GM19463 (cell line): ENCODE results near the gene PPP6R3.

Source experiments
- ATAC-seq: cut with Tn5 transposase; IDR thresholded peaks from one replicate; pipeline ENCODE4 v1.9.1; 2021; ENCODE audit warnings: mild to moderate bottlenecking, moderate library complexity; ENCODE audit not compliant: unreplicated experiment

PPP6R3 gene

DNA sequence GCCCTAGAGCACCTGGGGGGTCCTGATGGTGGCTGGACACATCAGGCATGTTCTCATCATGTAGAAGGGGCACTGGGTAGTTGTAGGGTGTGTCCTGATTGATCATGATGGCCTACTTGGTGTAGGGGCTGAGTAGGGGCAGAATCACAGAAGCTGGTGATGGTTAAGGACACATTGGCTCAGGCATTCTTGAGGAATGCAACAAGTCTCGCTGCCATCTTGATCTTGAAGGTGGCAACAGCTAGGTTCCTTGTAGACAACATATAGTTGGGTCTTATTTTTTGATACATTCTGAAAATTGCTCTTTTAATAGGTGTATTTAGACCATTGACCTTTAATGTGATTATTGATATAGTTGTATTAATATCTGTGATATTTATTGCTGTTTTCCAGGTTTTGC lies 28.1 kb downstream of the PPP6R3 start:
- no peak for ATAC-seq

DNA sequence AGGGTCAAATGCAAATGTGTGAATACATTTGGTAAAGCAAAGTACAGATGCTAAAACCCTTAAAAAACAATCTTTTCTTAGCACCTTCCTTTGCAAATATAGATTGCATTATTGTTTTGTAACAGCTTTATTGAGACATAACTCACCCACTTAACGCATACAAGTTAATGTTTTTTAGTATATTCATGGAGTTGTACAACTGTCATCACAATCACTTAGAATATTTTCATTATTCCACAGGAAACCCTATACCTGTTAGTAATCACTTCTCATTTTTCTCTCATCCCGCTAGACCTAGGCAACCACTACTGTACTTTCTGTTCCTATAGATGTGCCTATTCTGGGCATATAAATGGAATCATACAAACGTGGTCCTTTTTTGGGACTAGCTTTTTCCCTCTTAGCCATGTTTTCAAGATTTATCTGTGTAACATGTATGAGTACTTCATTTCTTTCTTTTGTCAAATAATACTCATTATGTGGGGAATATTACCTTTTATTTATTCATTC lies 34.7 kb downstream of the PPP6R3 start:
- no peak for ATAC-seq

DNA sequence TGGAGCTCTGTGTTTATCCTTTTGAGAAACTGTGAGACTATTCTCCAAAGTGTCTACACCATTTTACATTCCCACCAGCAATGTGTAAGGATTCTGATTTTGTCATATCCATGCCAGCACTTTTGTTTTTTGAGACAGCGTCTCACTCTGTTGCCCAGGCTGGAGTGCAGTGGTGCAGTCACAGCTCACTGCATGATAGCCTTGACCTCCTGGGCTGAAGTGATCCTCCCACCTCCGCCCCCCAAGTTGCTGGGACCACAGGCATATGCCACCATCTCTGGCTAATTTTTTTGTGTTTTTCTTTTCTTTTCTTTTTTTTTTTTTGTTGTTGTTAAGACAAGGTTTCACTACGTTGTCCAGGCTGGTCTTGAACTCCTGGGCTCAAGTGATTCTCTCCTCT lies 35.3 kb downstream of the PPP6R3 start:
- ATAC-seq, result no peak

DNA sequence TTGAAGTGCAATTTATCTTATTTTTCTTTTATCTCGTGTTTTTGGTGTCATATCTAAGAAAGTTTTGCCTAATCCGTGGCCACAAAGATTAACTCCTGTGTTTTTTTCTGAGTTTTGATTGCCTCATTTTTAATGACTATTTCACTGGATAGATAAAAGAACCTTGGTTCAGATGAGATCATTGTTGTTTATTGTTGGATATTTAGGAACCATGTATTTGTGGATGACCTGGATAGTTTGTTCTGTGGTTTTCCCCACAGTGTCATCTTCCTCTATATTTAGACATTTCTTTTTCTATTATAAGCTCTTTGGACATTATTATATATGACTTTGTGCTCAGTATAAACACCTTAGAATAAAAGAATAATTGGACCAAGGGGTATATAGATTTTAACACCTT lies 37.2 kb downstream of the PPP6R3 start:
- no peak for ATAC-seq

DNA sequence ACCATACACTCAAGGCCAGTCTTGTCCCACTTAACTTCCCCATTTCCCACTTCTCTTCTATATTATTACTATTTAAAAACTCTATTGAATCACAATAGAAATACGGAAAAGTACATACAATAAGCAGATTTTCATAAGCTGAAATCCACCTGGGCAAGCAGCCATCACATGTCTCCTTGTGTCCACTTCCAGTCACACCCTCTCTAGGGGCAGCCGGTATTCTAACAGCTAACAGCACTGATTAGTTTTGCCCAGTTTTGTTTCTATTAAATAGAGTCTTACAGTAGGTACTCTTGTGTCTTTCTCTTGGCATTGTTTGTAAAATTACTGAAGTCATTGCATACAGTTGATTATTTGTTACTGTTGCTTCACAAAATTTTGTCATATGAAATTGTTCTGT lies 37.8 kb downstream of the PPP6R3 start:
- ATAC-seq, result no peak

DNA sequence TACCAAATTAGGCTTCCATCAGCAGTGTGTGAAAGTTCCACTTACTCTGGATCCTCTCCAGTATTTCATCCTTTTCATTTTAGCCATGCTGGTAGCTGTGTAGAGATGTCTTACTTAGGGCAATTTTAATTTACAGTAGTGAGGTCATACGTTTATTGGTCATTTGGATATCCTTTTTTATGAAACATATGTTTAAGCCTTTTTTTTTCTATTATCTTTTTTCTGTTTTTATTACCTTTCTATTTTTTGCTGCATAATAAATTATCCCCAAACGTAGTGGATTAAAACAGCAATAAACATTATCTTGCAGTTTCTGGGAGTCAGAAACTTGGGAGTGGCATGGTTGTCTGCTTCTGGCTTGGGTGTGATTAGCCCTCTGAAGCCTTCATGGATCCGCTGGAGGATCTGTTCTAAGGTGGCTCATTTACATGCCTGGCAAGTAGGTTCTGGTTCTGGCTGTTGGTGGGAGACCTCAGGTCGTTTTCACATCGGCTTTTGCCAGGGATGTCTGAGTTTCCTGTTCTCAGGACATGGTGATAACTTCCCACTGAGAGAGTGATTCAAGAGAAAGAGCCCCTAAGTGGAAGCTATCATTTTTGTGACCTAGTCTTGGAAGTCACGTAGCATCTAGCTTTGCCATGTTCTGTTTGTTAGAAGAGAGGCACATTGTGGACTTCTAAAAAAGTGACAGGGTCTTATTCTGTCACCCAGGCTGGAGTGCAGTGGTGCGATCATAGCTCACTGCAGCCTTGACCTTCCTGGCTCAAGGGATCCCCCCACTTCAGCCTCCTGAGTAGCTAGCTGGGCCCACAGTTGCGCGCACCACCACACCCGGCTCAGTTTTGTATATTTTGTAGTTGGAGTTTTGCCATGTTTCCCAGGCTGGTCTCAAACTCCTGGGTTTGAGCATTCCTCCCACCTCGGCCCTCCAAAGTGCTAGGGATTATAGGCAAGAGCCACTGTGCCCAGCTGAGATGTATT lies 38.6 kb downstream of the PPP6R3 start:
- no peak for ATAC-seq

DNA sequence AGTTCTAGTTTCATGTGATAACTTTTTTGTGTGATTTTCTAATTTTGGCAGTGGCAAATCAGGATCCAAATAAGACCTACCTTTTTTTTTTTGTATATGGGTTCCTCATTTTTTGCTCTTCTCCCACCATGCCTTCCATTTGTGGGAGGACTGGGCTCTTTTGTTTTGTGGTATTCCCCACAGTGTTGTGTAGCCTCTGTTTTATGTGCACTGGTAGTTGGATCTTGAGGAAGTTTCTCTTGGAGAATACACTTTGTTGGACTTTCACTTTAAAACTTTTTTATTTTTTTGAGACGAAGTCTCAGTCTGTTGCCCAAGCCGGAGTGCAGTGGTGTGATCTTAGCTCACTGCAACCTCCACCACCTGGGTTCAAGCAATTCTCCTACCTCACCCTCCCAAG lies 39.7 kb downstream of the PPP6R3 start:
- ATAC-seq, result no peak

DNA sequence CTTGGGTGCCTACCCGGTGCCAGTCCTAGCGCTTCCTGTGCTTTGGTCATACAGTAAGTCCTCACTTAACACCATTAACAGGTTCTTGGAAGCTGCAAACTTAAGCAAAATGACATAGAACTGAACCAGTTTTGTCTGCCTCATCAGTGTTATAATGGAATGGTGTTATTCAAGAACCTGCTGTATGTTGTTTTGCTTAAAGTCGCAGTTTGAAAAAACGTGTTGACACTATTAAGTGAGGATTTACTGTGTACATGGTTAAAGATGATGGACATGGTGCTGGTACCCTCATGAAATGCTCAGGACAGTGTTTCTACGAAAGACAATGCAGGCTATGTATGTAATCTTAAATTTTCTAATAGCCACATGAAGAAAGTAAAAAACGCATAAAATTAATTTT lies 41.3 kb downstream of the PPP6R3 start:
- no peak for ATAC-seq

DNA sequence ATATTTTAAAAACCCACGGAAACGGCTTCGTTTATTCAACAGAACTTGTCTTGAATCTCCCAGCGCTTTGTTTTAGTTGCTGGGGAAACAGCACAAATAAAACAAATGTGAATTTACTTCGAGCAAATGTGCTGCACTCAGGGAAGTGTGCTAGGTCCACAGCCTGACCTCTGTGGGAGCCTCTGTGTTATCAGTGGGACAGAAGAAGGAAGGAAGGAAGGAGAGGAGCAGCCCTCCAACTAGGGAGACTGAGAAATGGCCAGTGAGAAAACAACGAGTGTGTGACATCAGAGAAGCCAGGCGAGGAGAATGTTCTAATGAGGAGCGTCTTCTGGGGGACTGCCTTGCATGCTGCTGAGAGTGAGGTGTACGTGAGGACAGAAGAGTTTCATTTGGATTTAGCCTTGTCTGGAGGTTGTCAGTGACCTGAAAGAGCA lies 42.7 kb downstream of the PPP6R3 start:
- no peak for ATAC-seq

DNA sequence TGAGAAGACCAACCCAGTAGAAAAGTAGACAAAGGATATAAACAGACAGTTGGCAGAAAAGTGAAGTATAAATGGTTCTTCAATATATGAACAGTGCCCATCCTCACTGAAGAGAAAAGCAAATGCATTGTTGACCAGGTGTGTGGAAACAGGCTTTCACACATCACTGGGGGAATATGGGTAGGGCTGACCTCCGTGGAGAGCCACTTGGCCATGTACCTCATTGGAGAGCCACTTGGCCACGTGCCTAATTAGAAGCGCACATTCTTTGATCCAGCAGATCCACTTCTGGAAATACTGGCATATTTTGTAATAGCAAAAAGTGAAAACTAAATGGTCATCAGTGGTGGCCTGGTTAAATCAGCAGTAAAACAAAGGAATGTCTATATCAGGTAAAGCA lies 43.2 kb downstream of the PPP6R3 start:
- no peak for ATAC-seq

DNA sequence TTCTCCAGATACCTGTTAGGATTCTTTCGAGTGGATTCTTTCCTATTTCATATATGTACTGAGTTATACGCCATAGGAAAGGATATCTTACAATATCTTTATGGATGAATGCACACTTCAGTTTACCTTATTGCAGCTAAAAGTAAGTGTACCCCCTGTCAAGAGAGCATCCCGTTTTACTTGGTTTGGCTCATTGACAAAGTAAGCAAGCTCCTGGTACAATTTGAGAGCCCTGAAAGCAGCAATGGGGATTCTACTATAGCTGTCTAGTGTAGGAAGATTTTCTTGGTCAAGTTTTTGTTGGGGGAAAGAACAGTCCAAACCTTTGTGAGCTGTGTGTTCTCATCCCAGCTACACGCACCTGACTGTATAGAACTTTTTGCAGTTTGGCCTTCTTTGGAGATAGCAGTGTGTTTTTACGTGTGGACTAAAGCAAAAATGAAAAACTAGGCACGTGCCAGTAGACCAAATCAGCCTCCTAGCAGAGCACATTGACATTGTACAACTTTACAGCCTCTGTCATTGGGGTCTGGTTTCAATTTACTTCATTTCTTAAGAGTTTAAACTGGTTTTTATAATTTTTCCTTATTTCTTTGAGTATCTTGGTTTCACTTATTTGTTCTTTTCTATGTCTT lies 44.0 kb downstream of the PPP6R3 start:
- ATAC-seq, result no peak

DNA sequence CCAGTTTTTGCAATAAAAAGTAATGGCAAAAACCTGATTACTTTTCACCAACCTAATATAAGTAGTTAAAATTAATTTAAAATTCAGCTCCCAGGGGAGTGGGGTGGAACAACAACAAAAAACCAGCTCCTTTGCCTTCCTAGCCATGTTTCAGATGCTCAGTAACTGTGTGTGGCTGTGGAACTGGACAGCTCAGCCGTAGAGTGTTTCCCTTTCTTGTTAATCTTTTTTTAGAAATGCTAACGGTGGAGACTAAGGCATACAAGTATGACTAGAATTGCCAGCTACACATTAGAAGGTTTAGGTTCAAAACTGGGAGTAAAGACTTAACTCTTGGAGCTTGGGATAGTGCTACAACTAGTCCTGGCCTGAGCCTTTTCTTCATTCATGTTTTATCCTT lies 45.0 kb downstream of the PPP6R3 start:
- ATAC-seq, result no peak

DNA sequence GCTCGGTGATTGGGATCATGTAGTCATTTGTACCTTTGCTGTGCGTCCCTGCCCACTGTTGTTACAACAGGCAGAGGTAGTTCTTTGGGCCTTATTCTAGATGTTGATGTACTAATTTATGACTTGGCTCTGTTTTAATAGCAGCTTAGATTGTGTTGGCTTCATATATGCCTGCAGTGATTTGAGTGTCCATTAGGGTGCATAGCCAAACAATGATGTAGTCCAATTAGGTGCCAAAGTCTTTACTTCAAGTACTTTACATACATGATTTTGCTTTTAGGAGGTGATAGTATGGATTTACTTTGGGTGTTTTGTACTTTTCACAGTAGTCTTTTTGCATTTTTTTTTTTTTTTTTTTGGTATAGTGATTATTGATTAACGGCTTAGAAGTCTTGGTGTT lies 46.4 kb downstream of the PPP6R3 start:
- no peak for ATAC-seq

DNA sequence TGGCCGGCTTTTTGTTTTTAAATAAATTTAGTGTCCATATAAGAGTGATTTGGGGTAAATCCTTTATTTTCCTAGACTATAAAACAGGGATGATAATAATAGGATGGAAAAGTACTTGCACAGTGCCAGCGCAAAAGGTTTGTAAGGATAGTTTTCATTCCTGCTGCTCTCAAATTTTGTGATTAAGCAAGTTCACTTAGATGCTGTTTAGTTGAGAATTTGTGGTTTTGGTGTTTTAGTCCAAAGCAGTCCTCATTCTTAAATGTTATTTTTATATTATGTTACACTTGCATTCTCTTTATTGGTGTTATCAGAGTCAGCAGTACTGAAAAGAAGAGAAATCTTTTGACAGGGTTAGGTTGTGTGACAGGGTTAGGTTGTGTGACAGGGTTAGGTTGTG lies 47.9 kb downstream of the PPP6R3 start:
- ATAC-seq, result no peak

DNA sequence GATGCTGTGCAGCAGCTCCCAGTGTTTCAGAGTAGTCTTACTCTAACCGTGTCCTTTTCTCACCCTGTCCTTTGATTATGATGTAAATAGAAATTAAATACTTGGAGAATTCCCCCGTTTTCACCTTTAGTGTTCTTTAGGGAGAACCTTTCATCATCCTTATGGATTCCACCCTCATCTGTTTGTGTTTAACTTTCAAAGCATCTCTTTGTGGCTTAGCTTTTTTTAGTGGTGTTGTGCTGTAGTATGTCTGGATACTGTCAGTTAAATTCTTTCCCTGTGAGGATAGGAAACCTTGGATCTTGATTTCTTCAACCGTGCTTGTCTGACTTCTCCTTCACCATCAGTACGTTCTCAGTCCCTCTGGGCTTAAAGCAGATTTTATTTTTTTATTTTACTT lies 48.5 kb downstream of the PPP6R3 start:
- no peak for ATAC-seq

DNA sequence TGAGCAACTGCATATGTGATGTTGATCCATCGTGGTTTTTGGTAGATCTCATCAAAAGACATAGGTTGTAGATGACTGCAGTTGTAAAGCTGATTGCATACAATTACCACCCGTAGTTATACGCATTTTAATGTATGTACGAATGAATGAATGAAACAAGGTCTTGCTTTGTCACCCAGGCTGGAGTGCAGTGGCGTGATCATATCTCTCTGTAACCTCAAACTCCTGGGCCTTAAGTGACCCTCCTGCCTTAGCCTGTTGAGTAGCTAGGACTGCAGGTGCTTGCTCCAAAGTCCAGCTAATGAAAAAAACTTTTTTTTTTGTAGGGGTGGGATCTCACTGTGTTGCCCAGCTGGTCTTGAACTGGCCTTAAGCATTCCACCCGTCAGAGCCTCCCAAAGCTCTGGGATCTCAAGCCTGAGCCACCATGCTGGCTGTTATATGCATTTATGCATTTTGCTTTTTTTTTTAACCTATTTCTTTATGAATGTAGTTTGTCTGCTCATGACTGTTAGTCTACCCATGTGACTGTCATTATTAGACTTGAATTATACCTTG lies 53.5 kb downstream of the PPP6R3 start:
- ATAC-seq, result no peak

DNA sequence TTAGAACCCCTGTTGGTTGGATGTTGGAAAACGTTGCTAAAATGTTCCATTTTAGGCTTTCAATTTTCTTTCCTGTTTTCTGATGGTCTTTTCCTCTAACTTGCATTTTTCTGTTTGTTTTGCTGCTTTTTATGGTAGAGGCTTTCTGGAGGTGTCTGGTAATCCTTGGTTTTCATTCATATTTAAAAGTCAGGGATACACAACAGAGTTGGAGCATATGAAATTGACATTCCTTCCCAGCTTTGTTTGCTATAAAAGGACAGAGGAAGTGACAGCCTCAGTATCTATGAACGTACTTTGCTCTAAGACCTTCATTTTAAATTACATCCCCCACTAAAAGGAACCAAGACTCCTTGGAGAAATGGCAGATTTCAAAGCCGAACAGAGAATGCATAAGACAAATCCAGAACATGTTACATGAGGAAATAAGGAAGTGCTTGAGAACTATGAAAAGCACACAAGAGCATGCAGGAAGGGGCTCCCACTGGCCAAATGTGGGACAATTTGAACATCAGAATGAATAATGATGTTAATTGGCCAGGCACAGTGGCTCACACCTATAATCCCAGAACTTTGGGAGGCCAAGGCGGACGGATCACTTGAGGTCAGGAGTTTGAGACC lies 56.7 kb downstream of the PPP6R3 start:
- no peak for ATAC-seq

DNA sequence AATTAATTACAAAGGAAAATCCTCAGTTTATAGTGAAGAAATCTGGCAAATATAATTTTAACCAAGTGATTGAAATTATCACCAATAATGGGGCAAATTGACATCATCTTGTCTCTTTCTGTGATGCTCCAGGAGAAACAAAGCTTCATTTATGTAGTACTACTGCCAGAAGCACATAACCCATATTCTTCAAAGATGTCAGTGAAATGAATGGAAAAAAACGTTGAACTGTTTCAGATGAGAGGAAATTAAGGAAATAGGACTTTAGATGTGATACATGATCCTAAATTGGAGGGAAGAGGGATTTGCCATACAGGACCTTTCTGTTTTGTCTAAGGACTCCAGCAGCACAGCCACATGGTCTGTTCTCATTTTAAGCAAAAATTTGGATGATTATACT lies 57.6 kb downstream of the PPP6R3 start:
- no peak for ATAC-seq

DNA sequence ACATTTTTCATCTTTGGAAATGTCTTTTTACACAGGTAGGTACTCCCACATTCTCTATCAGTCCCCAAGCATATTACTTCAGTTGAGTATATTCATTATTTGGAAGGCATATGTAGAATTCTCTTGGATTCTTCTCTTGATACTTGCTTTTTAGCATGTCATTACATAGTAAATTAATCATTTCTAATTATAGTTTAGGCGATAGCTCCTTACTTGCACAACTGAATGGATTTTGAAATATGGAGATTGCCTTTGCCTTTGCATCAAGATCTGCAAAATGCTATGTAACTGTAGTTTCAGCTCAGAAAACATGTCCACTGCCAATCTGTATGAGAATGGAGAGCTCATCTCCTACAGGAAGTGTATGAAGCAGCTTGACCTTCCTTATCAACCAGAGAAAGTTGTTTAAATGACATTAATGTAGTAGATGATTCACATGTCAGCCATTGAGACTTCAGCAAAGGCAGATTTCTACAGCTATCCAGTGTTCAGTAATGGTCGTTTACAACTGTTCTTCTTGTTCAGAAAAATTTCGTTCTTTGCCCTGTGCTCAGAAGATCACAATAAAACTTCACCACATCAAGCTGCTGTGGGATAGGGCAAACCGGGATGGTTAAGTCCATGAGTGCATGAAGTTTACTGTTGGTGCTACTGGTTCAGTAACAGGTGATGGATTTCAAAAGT lies 61.6 kb downstream of the PPP6R3 start:
- ATAC-seq, result no peak

DNA sequence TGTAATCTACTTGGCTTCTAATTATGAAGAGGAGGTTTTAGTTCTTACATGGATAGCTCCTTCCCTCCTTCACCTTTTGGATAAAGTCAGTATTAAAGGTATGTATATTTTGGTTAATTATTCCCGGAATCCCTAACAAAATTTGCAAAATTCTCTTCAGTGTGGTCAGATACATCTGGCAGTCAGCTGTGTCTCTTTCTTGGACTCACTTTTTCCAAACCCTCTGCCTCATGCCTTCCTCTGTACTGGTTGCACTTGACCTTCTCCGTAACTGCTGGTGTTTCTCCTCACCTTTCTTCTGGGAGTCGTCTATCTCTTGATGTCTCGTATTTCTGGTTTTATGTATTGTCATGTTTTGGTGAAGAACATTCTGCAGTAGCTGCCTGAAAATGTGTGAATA lies 62.5 kb downstream of the PPP6R3 start:
- ATAC-seq, result no peak

DNA sequence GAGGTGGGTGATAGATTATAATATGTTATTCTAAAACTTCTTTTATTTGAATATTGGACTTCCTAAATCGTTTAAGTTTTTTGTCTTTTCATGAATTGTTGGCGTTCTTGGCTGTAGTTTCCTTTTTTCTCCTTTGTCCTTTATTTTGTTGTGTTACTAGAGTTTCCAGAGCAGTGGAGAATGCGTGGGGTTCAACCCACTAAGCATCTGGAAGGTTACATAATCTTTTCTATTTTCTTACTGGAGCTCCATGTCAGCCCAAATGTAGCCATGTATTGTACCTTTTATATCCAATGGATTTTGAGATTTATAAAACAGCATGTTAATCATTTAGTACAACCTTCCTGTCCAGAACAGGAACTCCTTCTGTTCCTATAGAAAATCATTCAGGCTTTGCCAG lies 63.2 kb downstream of the PPP6R3 start:
- no peak for ATAC-seq
